Measurements from ENCODE around the gene PEMT. TPM values are rescaled to one million over a fixed set of nuclear protein-coding genes. Genes with fewer than 3 reads are reported as not detected.

PEMT gene
- total and polyA plus RNA-seq, 4 donors: 18.7 to 59.1 (median 34.4) TPM

DNA sequence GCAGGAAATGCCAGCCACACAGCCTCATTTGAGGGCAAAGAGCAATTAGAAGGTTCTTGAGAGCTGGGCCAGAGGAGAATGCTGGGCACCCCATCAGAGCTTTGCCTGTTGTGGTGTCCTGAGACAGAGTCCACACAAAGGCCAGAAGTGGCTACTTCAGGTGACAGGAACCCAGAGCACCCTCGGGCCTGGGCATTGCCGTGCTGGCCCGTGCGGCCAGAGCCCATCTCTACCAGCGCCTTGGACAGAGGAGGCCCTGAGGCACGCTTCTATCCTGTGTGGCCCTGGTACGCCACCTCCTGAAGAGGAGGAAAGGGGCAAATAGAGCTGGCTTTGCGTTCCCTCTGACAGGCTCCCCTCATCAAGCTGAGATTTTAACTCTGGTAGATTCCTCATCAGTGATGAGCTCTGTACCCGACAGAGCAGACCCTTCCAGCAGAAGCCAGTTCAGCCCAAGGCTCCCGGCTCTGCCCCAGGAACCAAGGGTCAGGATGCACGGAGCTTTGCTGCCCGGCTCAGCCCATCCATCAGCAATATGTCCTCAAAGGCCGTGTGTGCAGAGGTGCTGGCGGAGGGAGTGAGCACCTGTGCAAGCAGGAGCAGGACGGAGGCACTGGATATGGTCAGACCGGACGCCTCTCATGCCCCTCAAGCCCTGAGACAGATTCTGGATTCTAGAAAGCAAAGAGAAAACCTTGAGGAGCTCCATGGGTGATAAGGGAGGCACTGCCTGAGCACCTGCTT, 91.9 kb downstream of the PEMT start:
- ATAC-seq (ENCODE audit: insufficient read depth, low FRiP score) (no peak), DNase-seq (no peak)
- no peak overlapping the region for H3K9ac ChIP-seq (ENCODE audit: insufficient read depth in 1 of 2, low read length in 2 of 2)
- H3K27me3 ChIP-seq (ENCODE audit: control insufficient read depth in 3 of 3, insufficient read depth in 3 of 3, low read length in 2 of 3): peaks cover 0 to 6% (median 0%) of the 10 kb centered on the region in 3 donors
- WGBS, 2 donors: 88 to 90% methylated on average over 17 of the region's 17 CpGs
- H3K4me1 ChIP-seq (ENCODE audit: control insufficient read depth in 5 of 5, insufficient read depth in 5 of 5, low read length in 5 of 5): peaks cover 0 to 9% (median 0%) of the 10 kb centered on the region in 5 donors
- H3K27ac ChIP-seq (ENCODE audit: low read depth in 1 of 2, low read length in 1 of 2): no peak overlapping the region
- no peaks in the 10 kb centered on the region for H3K9me3 ChIP-seq (ENCODE audit: control insufficient read depth in 4 of 4, insufficient read depth in 3 of 4, low read length in 3 of 4)
- H3K4me3 ChIP-seq: no peak overlapping the region
- no peaks in the 10 kb centered on the region for H3K36me3 ChIP-seq (ENCODE audit: control insufficient read depth in 4 of 4, insufficient read depth in 4 of 4, low read length in 4 of 4)
- TF ChIP-seq, protein P1, sequence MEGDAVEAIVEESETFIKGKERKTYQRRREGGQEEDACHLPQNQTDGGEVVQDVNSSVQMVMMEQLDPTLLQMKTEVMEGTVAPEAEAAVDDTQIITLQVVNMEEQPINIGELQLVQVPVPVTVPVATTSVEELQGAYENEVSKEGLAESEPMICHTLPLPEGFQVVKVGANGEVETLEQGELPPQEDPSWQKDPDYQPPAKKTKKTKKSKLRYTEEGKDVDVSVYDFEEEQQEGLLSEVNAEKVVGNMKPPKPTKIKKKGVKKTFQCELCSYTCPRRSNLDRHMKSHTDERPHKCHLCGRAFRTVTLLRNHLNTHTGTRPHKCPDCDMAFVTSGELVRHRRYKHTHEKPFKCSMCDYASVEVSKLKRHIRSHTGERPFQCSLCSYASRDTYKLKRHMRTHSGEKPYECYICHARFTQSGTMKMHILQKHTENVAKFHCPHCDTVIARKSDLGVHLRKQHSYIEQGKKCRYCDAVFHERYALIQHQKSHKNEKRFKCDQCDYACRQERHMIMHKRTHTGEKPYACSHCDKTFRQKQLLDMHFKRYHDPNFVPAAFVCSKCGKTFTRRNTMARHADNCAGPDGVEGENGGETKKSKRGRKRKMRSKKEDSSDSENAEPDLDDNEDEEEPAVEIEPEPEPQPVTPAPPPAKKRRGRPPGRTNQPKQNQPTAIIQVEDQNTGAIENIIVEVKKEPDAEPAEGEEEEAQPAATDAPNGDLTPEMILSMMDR (IDR thresholded peaks at IDR 0.05; ENCODE audit: control extremely low read depth, extremely low read depth): no peak

DNA sequence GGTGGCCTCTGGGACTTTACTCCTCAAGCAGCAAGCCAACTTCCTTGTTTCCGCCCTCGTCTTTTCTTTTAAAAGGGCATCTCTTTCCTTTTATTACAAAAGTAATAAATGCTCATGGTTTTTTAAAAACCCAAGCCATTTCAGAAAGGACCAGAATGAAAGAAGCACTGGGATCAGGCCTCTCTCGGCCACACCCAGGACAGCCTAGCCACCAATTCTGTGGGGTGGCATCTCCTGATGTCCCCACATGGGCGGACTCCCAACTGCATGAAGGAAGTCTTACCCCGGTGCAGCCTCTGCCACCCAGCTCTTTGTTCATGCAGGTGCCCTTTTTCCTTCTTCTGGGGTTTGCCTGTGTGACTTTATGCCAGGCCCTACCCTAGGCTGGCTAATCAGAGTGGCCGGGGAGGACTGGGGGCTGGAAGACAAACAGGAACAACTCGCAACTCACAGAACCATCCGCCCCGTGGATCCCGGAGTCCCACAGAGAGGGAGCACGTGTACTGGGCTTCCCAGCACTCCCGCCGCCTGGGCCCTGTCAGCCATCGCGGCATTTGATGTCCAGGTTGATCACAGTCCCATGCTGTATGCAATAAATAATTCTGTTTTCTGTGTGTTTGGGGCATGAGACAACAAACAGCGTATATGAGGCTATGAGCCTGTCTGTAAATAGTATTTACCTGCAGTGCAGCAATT, 92.8 kb downstream of the PEMT start:
- Histone ChIP-seq H3K9me3 (ENCODE audit: control insufficient read depth in 4 of 4, insufficient read depth in 3 of 4, low read length in 3 of 4) (no peaks in the 10 kb centered on the region), H3K4me3 (no peak overlapping the region), H3K27ac (ENCODE audit: low read depth in 1 of 2, low read length in 1 of 2) (no peak overlapping the region), H3K4me1 (ENCODE audit: control insufficient read depth in 5 of 5, insufficient read depth in 5 of 5, low read length in 5 of 5) (peaks cover 0 to 9% (median 0%) of the 10 kb centered on the region in 5 donors), H3K36me3 (ENCODE audit: control insufficient read depth in 4 of 4, insufficient read depth in 4 of 4, low read length in 4 of 4) (no peaks in the 10 kb centered on the region), H3K27me3 (ENCODE audit: control insufficient read depth in 3 of 3, insufficient read depth in 3 of 3, low read length in 2 of 3) (peaks cover 0 to 6% (median 0%) of the 10 kb centered on the region in 3 donors), H3K9ac (ENCODE audit: insufficient read depth in 1 of 2, low read length in 2 of 2) (no peak overlapping the region)
- TF ChIP-seq, protein P1 (IDR thresholded peaks at IDR 0.05; ENCODE audit: control extremely low read depth, extremely low read depth): no peak
- DNase-seq (no peak), ATAC-seq (ENCODE audit: insufficient read depth, low FRiP score) (no peak)
- 85 to 88% methylated on average over 16 of the region's 16 CpGs for whole genome bisulfite sequencing, 2 donors

DNA sequence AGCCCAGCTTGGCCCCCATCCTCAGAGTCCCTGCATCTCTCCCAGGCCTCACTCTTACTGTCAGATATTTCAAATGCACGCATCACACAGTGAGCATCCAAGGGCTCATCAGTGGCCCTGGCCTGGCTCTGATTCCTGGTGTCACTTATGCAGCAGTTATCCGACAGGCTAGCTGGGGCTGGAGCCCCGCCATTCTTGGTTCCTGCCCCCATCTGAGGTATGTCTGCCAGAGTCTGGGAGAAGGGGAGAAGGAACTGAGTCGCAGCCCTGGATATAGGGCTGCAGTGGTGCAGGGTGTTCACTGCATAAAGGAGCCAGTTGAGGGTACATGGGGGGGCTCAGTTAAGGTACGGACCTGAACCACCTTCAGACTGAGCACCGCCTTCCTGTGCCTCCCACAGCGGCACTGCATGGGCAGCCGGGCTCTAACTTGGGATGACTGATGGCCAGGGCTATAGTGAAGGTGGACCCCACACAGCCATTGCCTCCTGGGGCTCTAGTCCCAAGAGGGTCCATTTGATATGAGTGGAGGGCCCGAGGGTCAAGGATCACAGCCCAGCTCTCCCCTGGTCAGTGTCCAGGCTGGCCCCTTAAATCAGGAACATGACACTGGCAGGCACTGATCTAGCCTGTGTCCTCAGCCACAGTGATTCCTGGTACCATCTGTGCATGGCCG, 93.5 kb downstream of the PEMT start:
- Histone ChIP-seq H3K27me3 (ENCODE audit: control insufficient read depth in 3 of 3, insufficient read depth in 3 of 3, low read length in 2 of 3) (peaks cover 0 to 6% (median 0%) of the 10 kb centered on the region in 3 donors), H3K27ac (ENCODE audit: low read depth in 1 of 2, low read length in 1 of 2) (no peak overlapping the region), H3K9me3 (ENCODE audit: control insufficient read depth in 4 of 4, insufficient read depth in 3 of 4, low read length in 3 of 4) (no peaks in the 10 kb centered on the region), H3K36me3 (ENCODE audit: control insufficient read depth in 4 of 4, insufficient read depth in 4 of 4, low read length in 4 of 4) (no peaks in the 10 kb centered on the region), H3K9ac (ENCODE audit: insufficient read depth in 1 of 2, low read length in 2 of 2) (no peak overlapping the region), H3K4me3 (no peak overlapping the region), H3K4me1 (ENCODE audit: control insufficient read depth in 5 of 5, insufficient read depth in 5 of 5, low read length in 5 of 5) (peaks cover 0 to 9% (median 0%) of the 10 kb centered on the region in 5 donors)
- TF ChIP-seq, protein P1 (IDR thresholded peaks at IDR 0.05; ENCODE audit: control extremely low read depth, extremely low read depth): no peak
- DNase-seq: peak in 1 of 3 donors; percentile 4
- ATAC-seq (ENCODE audit: insufficient read depth, low FRiP score): no peak
- 95 to 97% methylated on average over 10 of the region's 10 CpGs for WGBS, 2 donors

Measured in lung (tissue), 12 donors.